LNCAP (cell line): Measurements from ENCODE around the gene MMRN2.

Experiments used
- TF ChIP-seq, protein P1 (sequence below): fragments of 450-650 bp; IDR thresholded peaks from 2 replicates; pipeline ENCODE4 v1.5.1; 2017; ENCODE audit warnings: mild to moderate bottlenecking

Gene MMRN2, protein sequence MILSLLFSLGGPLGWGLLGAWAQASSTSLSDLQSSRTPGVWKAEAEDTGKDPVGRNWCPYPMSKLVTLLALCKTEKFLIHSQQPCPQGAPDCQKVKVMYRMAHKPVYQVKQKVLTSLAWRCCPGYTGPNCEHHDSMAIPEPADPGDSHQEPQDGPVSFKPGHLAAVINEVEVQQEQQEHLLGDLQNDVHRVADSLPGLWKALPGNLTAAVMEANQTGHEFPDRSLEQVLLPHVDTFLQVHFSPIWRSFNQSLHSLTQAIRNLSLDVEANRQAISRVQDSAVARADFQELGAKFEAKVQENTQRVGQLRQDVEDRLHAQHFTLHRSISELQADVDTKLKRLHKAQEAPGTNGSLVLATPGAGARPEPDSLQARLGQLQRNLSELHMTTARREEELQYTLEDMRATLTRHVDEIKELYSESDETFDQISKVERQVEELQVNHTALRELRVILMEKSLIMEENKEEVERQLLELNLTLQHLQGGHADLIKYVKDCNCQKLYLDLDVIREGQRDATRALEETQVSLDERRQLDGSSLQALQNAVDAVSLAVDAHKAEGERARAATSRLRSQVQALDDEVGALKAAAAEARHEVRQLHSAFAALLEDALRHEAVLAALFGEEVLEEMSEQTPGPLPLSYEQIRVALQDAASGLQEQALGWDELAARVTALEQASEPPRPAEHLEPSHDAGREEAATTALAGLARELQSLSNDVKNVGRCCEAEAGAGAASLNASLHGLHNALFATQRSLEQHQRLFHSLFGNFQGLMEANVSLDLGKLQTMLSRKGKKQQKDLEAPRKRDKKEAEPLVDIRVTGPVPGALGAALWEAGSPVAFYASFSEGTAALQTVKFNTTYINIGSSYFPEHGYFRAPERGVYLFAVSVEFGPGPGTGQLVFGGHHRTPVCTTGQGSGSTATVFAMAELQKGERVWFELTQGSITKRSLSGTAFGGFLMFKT

DNA sequence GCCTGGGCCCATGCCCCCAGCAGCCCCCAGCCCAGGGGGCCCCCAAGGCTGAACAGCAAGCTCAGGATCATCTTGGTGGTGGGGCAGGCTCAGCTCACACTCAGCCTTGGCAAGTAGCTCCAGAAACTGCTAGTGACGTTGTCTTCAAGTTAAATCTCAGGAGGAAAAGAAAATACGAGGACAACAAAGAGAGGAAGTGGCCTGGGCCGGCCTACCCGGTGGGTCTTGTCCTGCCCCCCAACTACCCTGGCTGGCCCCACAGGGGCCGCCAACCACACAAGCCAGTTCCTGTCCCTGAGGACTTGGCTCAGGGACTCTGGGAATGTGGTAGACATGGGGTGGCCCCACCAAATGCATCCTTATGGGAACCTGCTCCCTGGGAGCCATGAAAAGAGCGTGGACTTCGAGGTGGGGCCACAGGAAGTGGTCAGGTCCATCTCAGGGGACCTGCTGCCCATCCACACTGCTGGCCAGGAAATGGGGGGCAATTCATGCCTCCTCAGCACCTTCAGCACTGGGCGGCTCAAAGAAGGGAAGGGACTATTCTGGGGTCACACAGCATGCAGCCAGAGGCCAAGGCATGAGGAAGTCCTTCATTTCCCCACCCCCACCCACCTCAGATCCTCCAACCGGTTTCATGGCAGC, at the start of gene MMRN2:
Gene MMRN2 (minus strand): TSS at position 145 of the 645 bp plus-strand sequence. CDS start 74 bp downstream, at position 71.
- TF ChIP-seq, protein P1, sequence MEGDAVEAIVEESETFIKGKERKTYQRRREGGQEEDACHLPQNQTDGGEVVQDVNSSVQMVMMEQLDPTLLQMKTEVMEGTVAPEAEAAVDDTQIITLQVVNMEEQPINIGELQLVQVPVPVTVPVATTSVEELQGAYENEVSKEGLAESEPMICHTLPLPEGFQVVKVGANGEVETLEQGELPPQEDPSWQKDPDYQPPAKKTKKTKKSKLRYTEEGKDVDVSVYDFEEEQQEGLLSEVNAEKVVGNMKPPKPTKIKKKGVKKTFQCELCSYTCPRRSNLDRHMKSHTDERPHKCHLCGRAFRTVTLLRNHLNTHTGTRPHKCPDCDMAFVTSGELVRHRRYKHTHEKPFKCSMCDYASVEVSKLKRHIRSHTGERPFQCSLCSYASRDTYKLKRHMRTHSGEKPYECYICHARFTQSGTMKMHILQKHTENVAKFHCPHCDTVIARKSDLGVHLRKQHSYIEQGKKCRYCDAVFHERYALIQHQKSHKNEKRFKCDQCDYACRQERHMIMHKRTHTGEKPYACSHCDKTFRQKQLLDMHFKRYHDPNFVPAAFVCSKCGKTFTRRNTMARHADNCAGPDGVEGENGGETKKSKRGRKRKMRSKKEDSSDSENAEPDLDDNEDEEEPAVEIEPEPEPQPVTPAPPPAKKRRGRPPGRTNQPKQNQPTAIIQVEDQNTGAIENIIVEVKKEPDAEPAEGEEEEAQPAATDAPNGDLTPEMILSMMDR, result no peak

DNA sequence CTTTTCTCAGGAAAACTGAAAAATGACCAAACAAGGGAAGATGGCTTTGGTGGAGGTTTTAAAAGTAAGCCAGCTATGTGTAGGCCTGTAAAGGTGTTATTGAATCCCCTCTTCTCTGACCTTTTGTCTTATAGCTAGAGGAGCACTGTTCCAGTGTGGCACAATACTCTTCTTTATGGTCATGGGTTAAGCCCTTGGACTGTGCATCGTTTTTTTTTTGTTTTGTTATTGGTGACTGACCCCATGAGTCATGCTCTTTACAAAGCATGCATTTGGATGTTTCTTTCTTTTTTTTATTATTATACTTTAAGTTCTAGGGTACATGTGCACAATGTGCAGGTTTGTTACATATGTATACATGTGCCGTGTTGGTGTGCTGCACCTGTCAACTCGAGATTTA, 43.1 kb upstream of the MMRN2 start:
- TF ChIP-seq, protein P1, result no peak

DNA sequence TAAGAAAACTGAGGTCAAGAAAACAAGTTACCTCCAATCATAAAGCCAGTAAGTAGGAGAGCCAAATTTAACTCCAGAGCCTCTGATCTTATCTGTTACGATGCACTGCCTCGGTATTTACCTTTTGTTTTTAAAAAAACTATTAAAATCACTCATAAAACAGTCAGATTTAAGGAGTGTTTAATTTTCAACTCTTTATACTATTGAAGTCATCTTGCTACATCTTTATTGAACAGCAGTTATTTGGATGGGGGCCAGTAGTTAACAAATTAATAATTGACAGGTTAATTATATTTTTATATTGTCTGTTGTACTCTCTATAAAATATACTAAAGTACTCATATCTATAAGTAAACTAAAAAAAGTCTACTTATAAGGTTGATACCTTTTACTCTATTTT, 35.5 kb upstream of the MMRN2 start:
- TF ChIP-seq, protein P1, result no peak

DNA sequence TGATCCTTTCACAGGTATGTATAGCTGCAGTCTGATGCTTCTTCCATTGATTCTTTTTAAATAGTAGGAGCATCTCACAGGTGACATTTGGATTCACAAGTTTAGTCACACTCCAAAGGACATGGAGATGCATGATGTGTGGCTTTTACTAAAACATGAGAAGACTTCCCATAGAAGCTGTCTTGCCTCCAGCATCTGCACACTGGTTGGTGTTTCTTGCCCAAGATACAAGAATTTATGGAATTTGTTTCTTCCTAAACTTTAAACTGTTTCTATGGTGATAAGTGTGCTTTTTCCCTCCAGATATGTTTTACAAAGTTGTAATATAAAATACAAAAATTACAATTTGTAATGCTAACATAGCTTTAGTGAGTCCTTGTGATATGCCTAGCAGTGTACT, 35.0 kb upstream of the MMRN2 start:
- TF ChIP-seq, protein P1, result no peak

DNA sequence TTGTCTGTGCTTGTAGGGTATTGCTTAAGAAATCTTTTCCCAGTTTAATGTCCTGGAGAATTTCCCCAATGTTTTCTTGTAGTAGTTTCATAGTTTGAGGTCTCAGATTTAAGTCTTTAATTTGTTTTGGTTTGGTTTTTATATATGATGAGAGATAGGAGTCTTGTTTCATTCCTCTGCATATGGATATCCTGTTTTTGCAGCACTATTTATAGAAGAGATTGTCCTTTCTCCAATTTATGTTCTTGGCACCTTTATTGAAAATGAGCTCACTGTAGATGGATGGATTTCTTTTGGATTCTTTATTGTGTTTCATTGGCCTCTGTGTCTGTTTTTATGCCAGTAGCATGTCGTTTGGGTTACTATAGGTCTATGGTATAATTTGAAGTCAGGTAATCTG, 31.1 kb upstream of the MMRN2 start:
- TF ChIP-seq, protein P1, result no peak

DNA sequence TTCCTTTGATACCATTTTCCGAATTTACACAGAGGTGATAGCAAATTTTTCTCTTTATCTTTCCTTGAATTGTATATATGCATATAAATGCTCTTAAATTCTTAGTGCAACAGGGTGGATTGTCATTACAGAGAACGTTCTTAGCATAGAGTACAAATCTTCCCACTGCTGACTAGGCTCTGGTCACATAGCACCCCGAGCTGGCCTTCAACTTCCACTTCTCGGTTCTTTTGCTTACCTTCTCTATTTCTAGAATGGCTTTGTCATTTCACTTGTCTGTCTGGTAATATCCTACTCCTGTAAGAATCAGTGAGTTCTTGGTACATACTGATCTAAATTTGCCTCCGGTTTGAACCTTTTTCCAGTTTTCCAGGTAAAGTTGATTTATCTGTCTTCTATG, 24.3 kb upstream of the MMRN2 start:
- TF ChIP-seq, protein P1, result no peak

DNA sequence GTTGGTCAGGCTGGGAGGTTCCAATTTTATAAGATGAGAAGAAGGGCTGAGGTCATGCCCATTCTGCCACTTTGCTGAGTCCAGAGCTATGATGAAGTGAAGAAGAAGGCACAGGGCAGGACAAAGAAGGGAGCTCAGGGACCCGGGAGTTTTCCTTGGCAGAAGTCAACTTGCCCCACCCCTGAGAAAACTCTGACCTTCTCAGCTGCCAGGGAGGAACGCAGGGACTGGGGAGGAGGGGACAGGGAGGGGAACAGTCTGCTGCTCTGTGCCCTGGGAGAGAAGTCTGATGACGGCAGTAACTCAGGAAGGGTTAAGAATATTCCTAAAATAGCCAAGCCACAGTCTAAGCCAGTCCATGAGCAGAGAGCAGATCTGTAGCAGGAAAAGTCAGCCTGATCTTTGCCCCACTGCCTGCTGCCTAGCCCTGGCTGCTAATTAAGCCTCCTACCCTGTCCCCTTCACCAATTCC, 22.6 kb upstream of the MMRN2 start:
- TF ChIP-seq, protein P1, result no peak
